Activated CD8-positive, alpha-beta memory T cell treated with anti-CD3 and anti-CD28 coated beads, Interleukin-2, amount 50 U/mL, for 24 hours (primary cell): ENCODE data around the gene TMF1.

ENCODE experiments used
- DNase-seq: peaks from one replicate; pipeline ENCODE4 v3.0.0-alpha.2; 2020; ENCODE audit errors: extremely low read depth

The TMF1 gene

GRCh38 chr3:69051756-69052471 is at the start of gene TMF1:
TSS of gene TMF1 (minus strand) at chr3:69052333. CDS start at chr3:69052086, 247 bp downstream.
- DNase-seq: peak; percentile 95

DNA sequence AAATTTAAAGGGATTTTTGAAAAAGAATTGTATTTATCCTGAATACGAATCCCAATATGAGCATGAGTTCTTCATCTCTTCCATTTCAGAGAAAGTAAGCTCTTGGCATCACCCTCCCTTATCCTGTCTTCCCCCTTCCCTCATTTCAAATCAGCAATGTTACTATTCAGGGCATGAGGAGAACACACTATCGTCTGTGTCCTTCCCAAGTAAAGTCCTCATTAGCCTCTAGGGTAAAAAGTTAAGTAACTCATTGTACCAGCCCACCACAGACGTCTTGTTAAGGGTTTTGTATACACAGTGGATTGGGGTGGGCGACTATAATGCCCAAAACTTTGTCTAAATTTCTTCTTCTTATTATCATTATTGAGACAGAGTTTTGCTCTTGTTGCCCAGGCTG is 47.4 kb upstream of the TMF1 start:
- DNase-seq: no peak

GRCh38 chr3:69097407-69098086 is 45.4 kb upstream of the TMF1 start:
- DNase-seq: no peak

- DNase-seq: no peak
Measured at GRCh38 chr3:69096299-69096698, 44.2 kb upstream of the TMF1 start.

DNA sequence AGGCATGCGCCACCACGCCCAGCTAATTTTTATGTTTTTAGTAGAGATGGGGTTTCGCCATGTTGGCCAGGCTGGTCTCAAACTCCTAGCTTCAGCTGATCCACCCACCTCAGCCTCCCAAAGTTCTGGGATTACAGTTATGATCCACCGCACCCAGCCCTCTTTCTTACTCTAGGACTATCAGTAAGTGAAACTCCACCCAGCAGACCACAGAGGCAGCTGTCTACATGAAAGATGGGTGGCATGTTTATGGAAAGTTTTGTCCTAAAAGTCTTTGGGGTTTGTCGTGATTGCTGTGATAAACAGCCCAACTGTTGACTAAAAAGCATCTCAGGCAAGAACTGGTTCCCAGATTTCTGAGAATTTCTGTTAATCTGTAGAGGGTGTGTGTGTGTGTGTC is 43.5 kb upstream of the TMF1 start:
- no peak for DNase-seq

- DNase-seq: no peak
Measured at GRCh38 chr3:69094467-69095205, 42.5 kb upstream of the TMF1 start.

DNA sequence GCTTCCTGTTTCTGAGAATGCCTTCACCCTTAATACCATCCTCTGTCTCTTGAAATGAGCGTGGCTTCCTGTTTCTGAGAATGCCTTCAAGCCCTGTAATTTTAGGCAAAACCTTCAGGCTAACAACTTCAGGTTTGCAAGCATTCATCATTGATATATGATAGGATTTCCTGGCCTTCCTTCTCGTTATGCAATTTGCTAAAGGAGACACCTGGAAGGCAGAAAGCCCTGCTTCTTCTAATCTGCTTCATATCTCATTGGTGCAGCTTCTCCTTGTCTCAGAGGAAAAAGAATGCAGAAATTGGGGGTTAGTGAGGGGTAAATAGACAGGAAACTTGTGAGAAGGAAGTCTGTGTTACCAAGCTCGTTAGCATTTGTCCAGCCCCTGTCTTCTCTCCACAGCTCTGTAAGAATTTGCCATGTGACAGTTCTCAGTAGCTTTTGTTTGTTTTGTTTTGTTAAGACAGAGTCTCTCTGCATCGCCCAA is 39.9 kb upstream of the TMF1 start:
- no peak for DNase-seq

DNA sequence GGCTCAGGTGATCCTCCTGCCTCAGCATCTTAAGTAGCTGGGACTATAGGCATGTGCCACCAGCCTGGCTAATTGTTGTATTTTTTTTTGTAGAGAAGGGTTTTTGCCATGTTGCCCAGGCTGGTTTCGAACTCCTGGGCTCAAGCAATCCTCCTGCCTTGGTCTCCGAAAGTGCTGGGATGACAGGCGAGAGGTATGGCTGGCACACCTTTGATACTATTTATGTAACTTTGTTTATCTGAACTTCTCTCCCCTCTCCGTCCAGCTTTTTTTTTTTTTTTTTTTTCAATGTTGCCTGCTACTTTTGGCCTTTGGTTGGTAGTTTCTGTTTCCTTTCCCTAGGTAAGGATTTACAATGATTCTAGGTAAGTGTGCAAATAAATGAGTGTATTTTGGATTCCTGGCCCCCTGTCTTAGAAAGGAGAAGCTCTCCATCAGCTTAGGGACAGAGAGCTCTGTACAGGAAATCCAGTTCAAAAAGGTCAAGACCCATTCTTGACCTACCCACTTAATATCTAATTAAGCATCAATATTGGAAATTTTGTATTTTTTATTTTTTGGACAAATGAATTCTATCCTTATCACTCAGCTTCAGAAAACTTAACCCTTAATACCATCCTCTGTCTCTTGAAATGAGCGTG is 39.4 kb upstream of the TMF1 start:
- no peak for DNase-seq

GRCh38 chr3:69090021-69090420 is 37.9 kb upstream of the TMF1 start:
- DNase-seq: no peak

DNA sequence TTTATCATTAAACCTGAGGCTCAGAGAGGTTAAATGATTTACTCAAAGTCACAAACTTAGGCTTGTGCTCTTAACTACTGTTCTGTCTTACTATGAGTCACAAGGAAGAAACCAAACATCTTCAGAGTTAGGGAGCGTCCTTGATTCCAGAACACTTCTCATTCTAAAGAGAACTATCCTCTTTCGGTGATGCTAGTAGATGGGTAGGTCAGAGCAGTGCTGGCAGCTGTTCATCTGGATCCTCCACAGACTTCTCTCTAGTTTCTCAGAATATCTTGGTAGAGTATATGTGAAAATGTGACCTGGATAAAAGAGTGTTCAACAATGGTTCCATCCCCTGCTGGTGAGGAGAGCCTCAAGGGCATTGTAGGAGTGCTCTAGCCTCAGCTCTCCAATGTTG is 35.9 kb upstream of the TMF1 start:
- no peak for DNase-seq

GRCh38 chr3:69087030-69087791 is 35.1 kb upstream of the TMF1 start:
- DNase-seq: no peak

DNA sequence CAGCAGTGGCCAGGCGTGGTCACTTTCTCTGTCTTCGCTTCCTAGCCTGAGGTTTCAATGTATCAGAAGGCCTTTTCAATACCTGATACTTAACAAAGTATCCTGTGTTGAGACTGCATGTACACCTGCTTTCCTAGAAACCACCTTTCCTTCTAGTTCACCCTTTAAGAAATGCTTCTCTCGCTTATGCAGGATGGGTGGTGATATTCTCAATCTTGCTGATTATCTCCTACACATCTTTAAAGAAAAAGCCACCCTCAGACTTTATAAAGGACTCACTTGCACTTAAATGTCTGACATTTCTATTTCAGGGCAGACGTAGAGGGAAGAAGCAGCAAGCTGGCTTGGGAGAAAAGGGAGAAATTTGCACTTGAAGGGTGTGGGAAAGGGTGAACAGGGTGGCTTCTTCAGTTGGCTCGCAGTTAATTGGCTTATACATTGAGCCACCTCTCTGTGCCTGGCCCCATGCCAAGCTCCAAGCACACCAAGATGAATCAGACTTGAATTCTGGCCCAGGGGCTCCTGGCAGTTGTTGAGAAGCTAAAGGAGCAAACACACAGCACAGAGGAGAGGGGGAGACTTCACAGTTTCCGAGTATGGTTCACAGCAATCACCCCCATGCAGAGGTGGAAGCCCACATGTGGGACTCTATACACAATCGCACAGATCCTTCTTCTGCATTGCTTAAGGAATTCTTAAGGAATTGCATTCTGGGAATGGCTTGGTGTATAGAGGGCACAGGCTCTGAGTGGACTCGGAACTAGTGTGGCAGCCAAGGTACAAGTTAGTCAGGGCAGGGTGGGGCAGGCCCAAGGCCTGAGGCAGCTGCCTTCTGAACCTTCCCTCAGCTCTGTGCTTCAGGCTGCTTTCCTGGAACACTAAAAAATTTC is 33.9 kb upstream of the TMF1 start:
- DNase-seq: peak; percentile 55

GRCh38 chr3:69085168-69085832 is 33.2 kb upstream of the TMF1 start:
- no peak for DNase-seq

DNA sequence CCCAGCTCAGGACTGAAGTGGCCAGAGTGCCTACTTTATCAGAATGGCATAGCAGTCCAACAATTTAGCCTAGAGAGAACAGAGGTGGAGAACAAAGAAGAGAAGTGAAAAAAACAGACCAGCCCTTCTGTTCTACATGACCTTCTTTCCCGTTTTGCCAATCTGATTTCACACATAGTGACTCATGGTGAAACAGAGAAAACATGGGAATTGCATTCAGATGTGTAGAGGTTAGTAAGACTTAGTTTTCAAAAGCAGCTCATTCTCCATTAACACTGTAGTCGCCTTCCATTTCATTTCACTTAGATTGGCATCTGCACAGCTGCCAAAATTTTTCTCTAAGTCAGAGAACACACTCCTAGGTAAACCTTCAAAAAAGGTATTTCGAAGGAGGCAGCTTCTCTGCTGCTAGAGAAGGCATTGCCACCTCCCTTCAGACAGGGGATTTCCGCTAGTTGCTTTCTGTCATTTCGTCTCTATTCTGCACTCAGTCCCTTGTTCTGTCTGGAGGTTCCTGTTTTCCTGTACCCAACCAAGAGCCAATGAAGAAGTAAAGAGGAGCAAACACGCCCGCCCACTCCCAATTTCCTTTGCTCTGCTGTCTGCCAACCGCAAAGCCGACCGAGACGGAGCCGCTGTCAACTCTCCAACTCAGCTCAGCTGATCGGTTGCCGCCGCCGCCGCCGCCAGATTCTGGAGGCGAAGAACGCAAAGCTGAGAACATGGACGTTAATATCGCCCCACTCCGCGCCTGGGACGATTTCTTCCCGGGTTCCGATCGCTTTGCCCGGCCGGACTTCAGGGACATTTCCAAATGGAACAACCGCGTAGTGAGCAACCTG is 32.4 kb upstream of the TMF1 start, which contains the start of gene ARL6IP5:
Gene ARL6IP5, plus strand, starts transcription at position 612 of the 842 bp plus-strand sequence. Its CDS starts 111 bp downstream, at position 723.
- peak; percentile 82 for DNase-seq

DNA sequence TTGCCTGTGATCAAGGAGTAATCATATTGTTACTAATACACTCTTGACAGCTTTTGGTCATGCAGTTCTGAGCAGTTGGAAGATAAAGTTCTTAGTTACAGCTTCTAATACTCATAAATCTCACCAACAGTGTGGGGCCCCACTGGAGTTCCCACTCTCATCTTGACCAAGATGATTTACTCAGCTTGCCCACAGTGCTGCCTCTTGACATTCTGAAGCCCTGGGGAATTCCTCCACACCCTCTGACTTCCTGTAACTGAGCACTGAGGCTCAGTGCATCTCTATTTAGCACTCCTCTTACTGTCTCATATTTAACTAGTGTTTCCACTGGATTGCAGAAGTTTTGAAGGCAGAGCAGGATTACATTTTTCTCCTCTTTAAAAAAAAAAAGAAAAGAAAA is 30.7 kb upstream of the TMF1 start:
- DNase-seq: peak; percentile 65

GRCh38 chr3:69082361-69082760 is 30.2 kb upstream of the TMF1 start:
- DNase-seq: no peak

DNA sequence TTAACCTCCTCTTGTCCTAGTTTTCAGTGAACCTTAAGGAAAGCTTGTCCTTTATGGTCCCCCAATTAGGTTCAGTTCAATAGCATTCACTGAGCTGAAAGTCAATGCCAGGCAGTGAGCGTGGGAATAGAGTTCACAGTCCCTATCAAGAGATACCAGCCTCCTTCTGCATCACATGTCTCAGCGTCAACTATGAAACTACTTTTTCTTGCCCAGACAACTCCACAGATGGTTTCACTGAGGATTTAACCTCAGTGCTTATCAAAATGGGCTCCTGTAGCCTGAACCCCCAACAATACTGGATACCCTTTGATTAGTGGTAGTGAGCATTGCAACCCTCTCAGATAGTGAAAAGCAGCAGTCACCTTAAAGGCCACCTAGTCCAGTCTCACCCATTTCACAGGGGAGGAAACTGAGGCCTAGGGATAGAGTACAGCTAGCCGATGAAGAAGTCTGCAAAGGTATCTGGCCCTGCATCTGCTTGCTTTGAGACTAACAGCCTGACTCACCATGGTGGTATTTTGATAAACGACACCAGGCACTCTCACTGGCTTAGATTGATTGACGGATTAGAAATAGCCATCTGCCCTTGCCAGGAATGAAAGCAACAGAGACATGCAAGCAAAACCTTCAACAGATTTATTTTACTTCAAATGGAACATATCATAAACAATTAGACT is 29.6 kb upstream of the TMF1 start:
- DNase-seq: no peak
